HEK293T (cell line): Measurements from ENCODE around the gene SIGLEC12.

Experiments
- BHLHE40 ChIP-seq: fragments of 450-650 bp; IDR thresholded peaks from 2 replicates; pipeline ENCODE4 v1.6.1; 2016; ENCODE audit warnings: mild to moderate bottlenecking, moderate library complexity, borderline replicate concordance
- FOXK2 ChIP-seq: fragments of 450-650 bp; IDR thresholded peaks from 2 replicates; pipeline ENCODE4 v1.6.1; 2016; ENCODE audit warnings: mild to moderate bottlenecking
- HDGF ChIP-seq: fragments of 450-650 bp; IDR thresholded peaks from 2 replicates; pipeline ENCODE4 v1.6.1; 2017; ENCODE audit warnings: antibody characterized with exemption, borderline replicate concordance
- SUZ12 ChIP-seq: fragments of 450-650 bp; IDR thresholded peaks from 2 replicates; pipeline ENCODE4 v1.6.1; 2016; ENCODE audit warnings: mild to moderate bottlenecking
- TARDBP ChIP-seq: fragments of 450-650 bp; IDR thresholded peaks from 2 replicates; pipeline ENCODE4 v1.6.1; 2016
- ZNF384 ChIP-seq: fragments of 450-650 bp; IDR thresholded peaks from 2 replicates; pipeline ENCODE4 v1.6.1; 2016
- TF ChIP-seq, protein P1 (sequence below): fragments of 450-650 bp; IDR thresholded peaks from 2 replicates; pipeline ENCODE4 v1.6.1; 2016

DNA sequence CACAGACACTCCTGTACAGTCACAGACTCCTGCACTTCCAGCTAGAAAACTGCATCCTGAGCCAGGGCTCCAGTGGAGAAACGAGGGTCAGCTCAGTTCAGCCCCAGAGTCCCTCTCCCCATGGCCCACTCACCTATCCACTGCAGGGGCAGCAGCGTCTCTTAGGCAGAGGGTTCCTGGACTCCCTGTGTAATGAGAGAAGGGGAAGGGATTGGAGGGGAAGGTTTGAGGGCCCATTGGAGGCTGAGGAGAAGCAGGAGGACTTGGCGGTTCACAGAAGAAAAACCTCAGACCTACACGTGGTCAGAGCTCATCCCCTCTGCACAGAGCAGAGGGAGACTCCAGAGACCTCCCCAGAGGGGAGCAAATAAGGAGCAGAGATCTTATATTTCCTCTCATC lies 32.4 kb downstream of the SIGLEC12 start:
- no peak for TF ChIP-seq TARDBP
- TF ChIP-seq SUZ12 = no peak
- TF ChIP-seq ZNF384 = no peak
- TF ChIP-seq FOXK2 = no peak
- no peak for TF ChIP-seq BHLHE40
- TF ChIP-seq HDGF = no peak
- TF ChIP-seq, protein P1, sequence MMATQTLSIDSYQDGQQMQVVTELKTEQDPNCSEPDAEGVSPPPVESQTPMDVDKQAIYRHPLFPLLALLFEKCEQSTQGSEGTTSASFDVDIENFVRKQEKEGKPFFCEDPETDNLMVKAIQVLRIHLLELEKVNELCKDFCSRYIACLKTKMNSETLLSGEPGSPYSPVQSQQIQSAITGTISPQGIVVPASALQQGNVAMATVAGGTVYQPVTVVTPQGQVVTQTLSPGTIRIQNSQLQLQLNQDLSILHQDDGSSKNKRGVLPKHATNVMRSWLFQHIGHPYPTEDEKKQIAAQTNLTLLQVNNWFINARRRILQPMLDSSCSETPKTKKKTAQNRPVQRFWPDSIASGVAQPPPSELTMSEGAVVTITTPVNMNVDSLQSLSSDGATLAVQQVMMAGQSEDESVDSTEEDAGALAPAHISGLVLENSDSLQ = no peak
